ENCODE measurements around the gene TBC1D22A. TPM values are rescaled to one million over a fixed set of nuclear protein-coding genes. Genes with fewer than 3 reads are reported as not detected.

The TBC1D22A gene
- total and polyA plus RNA-seq, 8 donors, result 12.0 to 17.6 (median 15.3) TPM

GRCh38 chr22:46910624-46911023 is 148.2 kb downstream of the TBC1D22A start:
- no peak overlapping the region for H3K27ac ChIP-seq
- no peaks in the 10 kb centered on the region for H3K36me3 ChIP-seq
- ATAC-seq (no peak), FAIRE-seq (no peak), DNase-seq (no peak)
- intact Hi-C loops (cut with DNase I), result no loop called here
- H3K4me1 ChIP-seq, result no peaks in the 10 kb centered on the region
- TF ChIP-seq CTCF (IDR thresholded peaks at IDR 0.05), result no peak
- no peak overlapping the region for H3K4me3 ChIP-seq
- WGBS, 2 donors, result 96% methylated on average over 9 of the region's 9 CpGs
- no peaks in the 10 kb centered on the region for H3K9me3 ChIP-seq
- H3K27me3 ChIP-seq, result no peaks in the 10 kb centered on the region

GRCh38 chr22:46911346-46911745 is 148.9 kb downstream of the TBC1D22A start:
- Histone ChIP-seq H3K36me3 (no peaks in the 10 kb centered on the region), H3K27me3 (no peaks in the 10 kb centered on the region), H3K9me3 (no peaks in the 10 kb centered on the region), H3K4me1 (no peaks in the 10 kb centered on the region), H3K4me3 (no peak overlapping the region), H3K27ac (no peak overlapping the region)
- intact Hi-C loops (cut with DNase I), result no loop called here
- WGBS, 2 donors, result 90 to 92% methylated on average over 10 of the region's 10 CpGs
- no peak for ATAC-seq
- no peak for FAIRE-seq
- DNase-seq, result no peak
- TF ChIP-seq CTCF (IDR thresholded peaks at IDR 0.05), result no peak

GRCh38 chr22:46913351-46913750 is 150.9 kb downstream of the TBC1D22A start:
- Histone ChIP-seq H3K4me3 (no peak overlapping the region), H3K4me1 (no peaks in the 10 kb centered on the region), H3K36me3 (no peaks in the 10 kb centered on the region), H3K27me3 (no peaks in the 10 kb centered on the region), H3K27ac (no peak overlapping the region), H3K9me3 (no peaks in the 10 kb centered on the region)
- TF ChIP-seq CTCF (IDR thresholded peaks at IDR 0.05), result no peak
- WGBS, 2 donors, result 58 to 73% methylated on average over 3 of the region's 3 CpGs
- DNase-seq (no peak), FAIRE-seq (no peak), ATAC-seq (peak in 2 of 4 donors; percentile 48 to 66)
- intact Hi-C loops (cut with DNase I), result no loop called here

- 88 to 89% methylated on average over 10 of the region's 10 CpGs for WGBS, 2 donors
- no peaks in the 10 kb centered on the region for H3K36me3 ChIP-seq
- no peaks in the 10 kb centered on the region for H3K4me1 ChIP-seq
- no peak overlapping the region for H3K27ac ChIP-seq
- no peak for FAIRE-seq
- TF ChIP-seq CTCF (IDR thresholded peaks at IDR 0.05), result no peak
- DNase-seq, result no peak
- H3K27me3 ChIP-seq, result no peaks in the 10 kb centered on the region
- H3K4me3 ChIP-seq, result no peak overlapping the region
- ATAC-seq, result no peak
- intact Hi-C loops (cut with DNase I), result no loop called here
- no peaks in the 10 kb centered on the region for H3K9me3 ChIP-seq
These were observed 152.0 kb downstream of the TBC1D22A start for GRCh38 chr22:46914481-46914880.

- intact Hi-C loops (cut with DNase I), result no loop called here
- 92 to 93% methylated on average over 21 of the region's 21 CpGs for WGBS, 2 donors
- Histone ChIP-seq H3K36me3 (no peaks in the 10 kb centered on the region), H3K4me3 (no peak overlapping the region), H3K4me1 (no peaks in the 10 kb centered on the region), H3K9me3 (no peaks in the 10 kb centered on the region), H3K27me3 (no peaks in the 10 kb centered on the region), H3K27ac (no peak overlapping the region)
- FAIRE-seq, result no peak
- TF ChIP-seq CTCF (IDR thresholded peaks at IDR 0.05), result no peak
- ATAC-seq, result peak in 1 of 4 donors; percentile 28
- no peak for DNase-seq
These were observed 152.8 kb downstream of the TBC1D22A start for GRCh38 chr22:46914916-46915894.
